ENCODE measurements around the gene RAB36. TPM values are rescaled to one million over a fixed set of nuclear protein-coding genes. Genes with fewer than 3 reads are reported as not detected.

RAB36 gene
- total RNA-seq, 1 experiment from 2014 or later = 1.1 TPM

- no peaks in the 10 kb centered on the region for H3K4me1 ChIP-seq (ENCODE audit: insufficient read depth, low read length)
- ChIA-PET POLR2A (ENCODE audit: unreplicated experiment) (interaction anchor here (0.7 kb wide), 1 partner anchor 162 kb away, joined by 3 read pairs; no protein-coding TSS in a partner anchor), CTCF (no interaction called here)
- no peak for TF ChIP-seq EZH2 (IDR thresholded peaks at IDR 0.05; ENCODE audit: low read length, unreplicated experiment)
- no peak for TF ChIP-seq EZH2phosphoT487 (IDR thresholded peaks at IDR 0.05; ENCODE audit: borderline replicate concordance, low read length)
- TF ChIP-seq CTCF (conservative IDR thresholded peaks at IDR 0.05; ENCODE audit: low read depth, low read length) = no peak
- H3K4me2 ChIP-seq (ENCODE audit: low read length) = no peak overlapping the region
- H2AFZ ChIP-seq (ENCODE audit: low read length) = no peak overlapping the region
- no peak overlapping the region for H3K4me3 ChIP-seq (ENCODE audit: low read length)
- H4K20me1 ChIP-seq (ENCODE audit: low read length) = no peaks in the 10 kb centered on the region
- DNase-seq = no peak
- intact Hi-C loops (cut with micrococcal nuclease) = no loop called here
- H3K9me2 ChIP-seq (replicated peaks; ENCODE audit: low read length) = no peaks in the 10 kb centered on the region
- H3K79me2 ChIP-seq (ENCODE audit: low read length) = no peaks in the 10 kb centered on the region
- no peak for ATAC-seq
- H3K27me3 ChIP-seq (ENCODE audit: low read length) = no peaks in the 10 kb centered on the region
- H3K9me3 ChIP-seq (ENCODE audit: low read length) = no peaks in the 10 kb centered on the region
- no TSS peak for BruUV-seq (replicated peaks)
- H3K9ac ChIP-seq (ENCODE audit: low read length) = no peak overlapping the region
- no peak overlapping the region for H3K27ac ChIP-seq (ENCODE audit: low read length)
- no peaks in the 10 kb centered on the region for H3K36me3 ChIP-seq (ENCODE audit: low read depth, low read length)
- H3F3A ChIP-seq (ENCODE audit: low read length, unreplicated experiment) = no peaks in the 10 kb centered on the region
Measured at GRCh38 chr22:23120415-23120899, 24.8 kb upstream of the RAB36 start.

GRCh38 chr22:23121000-23121421 lies 24.3 kb upstream of the RAB36 start:
- no peak for ATAC-seq
- H2AFZ ChIP-seq (ENCODE audit: low read length) = no peak overlapping the region
- no peaks in the 10 kb centered on the region for H3K4me1 ChIP-seq (ENCODE audit: insufficient read depth, low read length)
- no peaks in the 10 kb centered on the region for H3F3A ChIP-seq (ENCODE audit: low read length, unreplicated experiment)
- no peaks in the 10 kb centered on the region for H3K27me3 ChIP-seq (ENCODE audit: low read length)
- no peaks in the 10 kb centered on the region for H3K79me2 ChIP-seq (ENCODE audit: low read length)
- no peaks in the 10 kb centered on the region for H3K9me2 ChIP-seq (replicated peaks; ENCODE audit: low read length)
- TF ChIP-seq EZH2 (IDR thresholded peaks at IDR 0.05; ENCODE audit: low read length, unreplicated experiment) (no peak), CTCF (conservative IDR thresholded peaks at IDR 0.05; ENCODE audit: low read depth, low read length) (no peak), EZH2phosphoT487 (IDR thresholded peaks at IDR 0.05; ENCODE audit: borderline replicate concordance, low read length) (no peak)
- no peaks in the 10 kb centered on the region for H4K20me1 ChIP-seq (ENCODE audit: low read length)
- intact Hi-C loops (cut with micrococcal nuclease) = no loop called here
- ChIA-PET POLR2A (ENCODE audit: unreplicated experiment) (interaction anchor here (0.7 kb wide), 1 partner anchor 162 kb away, joined by 3 read pairs; no protein-coding TSS in a partner anchor), CTCF (no interaction called here)
- H3K36me3 ChIP-seq (ENCODE audit: low read depth, low read length) = no peaks in the 10 kb centered on the region
- H3K27ac ChIP-seq (ENCODE audit: low read length) = no peak overlapping the region
- H3K9ac ChIP-seq (ENCODE audit: low read length) = no peak overlapping the region
- no peaks in the 10 kb centered on the region for H3K9me3 ChIP-seq (ENCODE audit: low read length)
- BruUV-seq (replicated peaks) = no TSS peak
- DNase-seq = no peak
- H3K4me3 ChIP-seq (ENCODE audit: low read length) = no peak overlapping the region
- H3K4me2 ChIP-seq (ENCODE audit: low read length) = no peak overlapping the region

- Histone ChIP-seq H3K27ac (ENCODE audit: low read length) (no peak overlapping the region), H3K9ac (ENCODE audit: low read length) (no peak overlapping the region), H4K20me1 (ENCODE audit: low read length) (no peaks in the 10 kb centered on the region), H3K27me3 (ENCODE audit: low read length) (no peaks in the 10 kb centered on the region), H3K79me2 (ENCODE audit: low read length) (no peaks in the 10 kb centered on the region), H3K4me1 (ENCODE audit: insufficient read depth, low read length) (no peaks in the 10 kb centered on the region), H3K36me3 (ENCODE audit: low read depth, low read length) (no peaks in the 10 kb centered on the region), H3K4me3 (ENCODE audit: low read length) (no peak overlapping the region), H3F3A (ENCODE audit: low read length, unreplicated experiment) (no peaks in the 10 kb centered on the region), H3K4me2 (ENCODE audit: low read length) (no peak overlapping the region), H2AFZ (ENCODE audit: low read length) (no peak overlapping the region), H3K9me2 (replicated peaks; ENCODE audit: low read length) (no peaks in the 10 kb centered on the region), H3K9me3 (ENCODE audit: low read length) (no peaks in the 10 kb centered on the region)
- BruUV-seq (replicated peaks) = no TSS peak
- ChIA-PET POLR2A (ENCODE audit: unreplicated experiment) (interaction anchor here (0.7 kb wide), 1 partner anchor 163 kb away, joined by 3 read pairs; no protein-coding TSS in a partner anchor), CTCF (no interaction called here)
- DNase-seq (no peak), ATAC-seq (no peak)
- TF ChIP-seq EZH2phosphoT487 (IDR thresholded peaks at IDR 0.05; ENCODE audit: borderline replicate concordance, low read length) (no peak), EZH2 (IDR thresholded peaks at IDR 0.05; ENCODE audit: low read length, unreplicated experiment) (no peak), CTCF (conservative IDR thresholded peaks at IDR 0.05; ENCODE audit: low read depth, low read length) (no peak)
- intact Hi-C loops (cut with micrococcal nuclease) = no loop called here
Measured at GRCh38 chr22:23121424-23121823, 23.9 kb upstream of the RAB36 start.

All from PC-3 (cell line).